ENCODE results near the gene ZFHX3. TPM values are rescaled to one million over a fixed set of nuclear protein-coding genes. Genes with fewer than 3 reads are reported as not detected.

The ZFHX3 gene
- total and polyA plus RNA-seq, 2 of the 8 experiments (the other 6 are each of a cell fraction or from before 2014, with no cell fraction given) = 0.08 to 0.99 TPM

DNA sequence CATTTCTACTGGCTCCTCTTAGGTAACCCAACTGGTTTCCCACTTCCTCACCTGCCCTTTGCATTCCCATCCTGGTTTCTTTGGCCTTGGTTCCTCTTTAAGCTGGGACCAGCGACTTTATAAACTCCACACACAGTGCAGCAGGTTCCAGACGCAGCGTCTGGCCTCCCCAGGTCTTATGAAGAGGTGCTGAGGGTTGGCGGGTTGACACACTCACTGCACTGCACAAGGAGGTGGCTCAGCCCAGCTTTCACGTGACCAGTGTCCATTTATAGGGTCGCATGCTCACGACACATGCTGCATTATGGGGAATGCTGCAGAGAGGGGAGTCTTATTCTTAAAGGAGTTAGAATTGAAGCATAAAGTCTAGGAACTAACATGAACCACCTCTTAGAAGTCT is 70.8 kb downstream of the ZFHX3 start (continued):
- TF ChIP-seq, protein P1, sequence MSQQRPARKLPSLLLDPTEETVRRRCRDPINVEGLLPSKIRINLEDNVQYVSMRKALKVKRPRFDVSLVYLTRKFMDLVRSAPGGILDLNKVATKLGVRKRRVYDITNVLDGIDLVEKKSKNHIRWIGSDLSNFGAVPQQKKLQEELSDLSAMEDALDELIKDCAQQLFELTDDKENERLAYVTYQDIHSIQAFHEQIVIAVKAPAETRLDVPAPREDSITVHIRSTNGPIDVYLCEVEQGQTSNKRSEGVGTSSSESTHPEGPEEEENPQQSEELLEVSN (IDR thresholded peaks at IDR 0.05) = no peak
- TF ChIP-seq POLR2A (IDR thresholded peaks at IDR 0.05; ENCODE audit: control extremely low read depth in 1 of 2, low read depth in 2 of 2, low read length in 2 of 2) = no peak
- no peak for TF ChIP-seq EZH2 (IDR thresholded peaks at IDR 0.05; ENCODE audit: low read depth, low read length, severe bottlenecking)
- no peak for TF ChIP-seq SP1 (IDR thresholded peaks at IDR 0.05; ENCODE audit: low read depth, low read length)
- no peak for TF ChIP-seq BACH1 (IDR thresholded peaks at IDR 0.05; ENCODE audit: low read length)
- TF ChIP-seq CHD2 (IDR thresholded peaks at IDR 0.05; ENCODE audit: low read length) = no peak
